Pulmonary artery endothelial cell (primary cell): Measurements from ENCODE around the gene PPM1E. TPM values are rescaled to one million over a fixed set of nuclear protein-coding genes. Genes with fewer than 3 reads are reported as not detected.
A peak's percentile ranks its signal among the peaks of the same experiment; 100 is the strongest.
"Not testable (repeated sequence)": the region's sequence is repeated elsewhere in the genome, so short reads cannot be mapped to it uniquely, and the experiment has no call there.

ENCODE experiments used
- DNase-seq: peaks from one replicate; pipeline ENCODE4 v3.0.0-alpha.2; 2011; ENCODE audit warnings: low read depth, low spot score
- total RNA-seq: library from RNA; depleted of rRNA; stranded (reverse); fragments of >200 nt; gene quantifications from 2 replicates; pipeline ENCODE4 v1.2.3, GENCODE V29; 2014

Gene PPM1E
- total RNA-seq, 1 donor from 2014 or later: not detected

DNA sequence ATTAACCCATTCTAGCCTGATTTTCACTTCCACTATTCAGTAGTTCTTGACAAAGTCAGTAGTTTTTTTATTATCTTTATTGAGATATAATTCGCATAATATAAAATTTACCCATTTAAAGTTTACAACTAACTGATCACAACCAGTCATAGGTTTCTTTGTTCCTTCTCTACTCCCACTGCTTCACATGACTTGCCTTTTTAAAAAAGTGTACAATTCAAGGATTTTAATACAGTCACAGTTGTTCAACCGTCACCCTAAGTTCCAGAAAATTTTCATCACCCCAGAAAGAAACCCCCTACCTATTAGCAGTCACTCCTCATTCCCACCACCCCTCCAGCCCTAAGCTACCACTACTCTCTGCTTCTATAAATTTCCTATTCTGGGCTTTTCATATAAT is 188.5 kb downstream of the PPM1E start:
- no peak for DNase-seq

DNA sequence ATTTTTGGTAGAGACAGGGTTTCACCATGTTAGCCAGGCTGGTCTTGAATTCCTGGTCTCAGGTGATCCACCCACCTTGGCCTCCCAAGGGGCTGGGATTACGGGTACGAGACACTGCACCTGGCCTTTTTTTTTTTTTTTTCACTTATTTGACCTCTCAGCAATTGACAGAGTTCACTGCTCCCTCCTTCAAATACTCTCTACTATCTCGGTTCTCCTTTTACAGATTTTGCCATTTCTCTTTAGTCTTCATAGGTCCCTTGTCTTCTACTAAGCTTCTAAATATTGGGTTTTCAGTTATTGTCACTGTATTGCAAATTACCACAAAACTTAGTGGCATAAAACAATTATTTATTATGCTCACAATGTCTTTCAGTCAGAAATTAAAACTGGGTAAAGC is 191.8 kb downstream of the PPM1E start:
- DNase-seq: no peak

DNA sequence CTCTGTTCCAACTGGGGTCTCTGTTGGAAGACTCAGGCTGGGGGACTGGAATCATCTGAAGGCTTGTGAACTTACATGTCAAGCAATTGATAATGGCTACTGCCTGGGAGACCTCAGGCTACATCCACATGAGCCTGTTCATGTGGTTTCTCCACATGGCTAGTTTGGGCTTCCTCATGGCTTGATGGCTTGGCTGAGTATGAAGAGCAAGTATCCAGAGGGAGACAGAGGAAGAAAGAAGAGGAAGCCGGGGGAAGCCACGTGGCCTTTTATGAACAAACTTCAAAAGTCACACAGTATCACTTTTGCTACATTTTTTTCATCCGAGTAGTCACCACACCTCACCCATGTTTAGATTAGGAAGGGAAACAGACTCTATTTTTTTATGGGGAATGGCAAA is 192.2 kb downstream of the PPM1E start:
- DNase-seq: no peak

DNA sequence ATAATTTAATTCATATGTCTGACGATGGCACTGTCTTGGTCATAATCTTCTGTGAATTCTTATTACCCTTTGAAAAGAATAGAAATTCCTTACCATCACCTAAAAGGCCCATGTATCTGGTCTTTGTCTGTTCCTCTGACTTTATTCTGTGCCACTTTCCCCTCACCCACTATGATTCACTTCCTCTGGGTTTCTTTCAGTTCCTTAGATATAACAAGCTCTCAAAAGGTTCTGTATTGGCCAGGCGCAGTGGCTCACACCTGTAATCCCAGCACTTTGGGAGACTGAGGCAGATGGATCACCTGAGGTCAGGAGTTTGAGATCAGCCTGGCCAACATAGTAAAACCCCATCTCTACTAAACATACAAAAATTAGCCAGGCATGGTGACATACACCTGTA is 198.7 kb downstream of the PPM1E start:
- DNase-seq: not testable (repeated sequence)

DNA sequence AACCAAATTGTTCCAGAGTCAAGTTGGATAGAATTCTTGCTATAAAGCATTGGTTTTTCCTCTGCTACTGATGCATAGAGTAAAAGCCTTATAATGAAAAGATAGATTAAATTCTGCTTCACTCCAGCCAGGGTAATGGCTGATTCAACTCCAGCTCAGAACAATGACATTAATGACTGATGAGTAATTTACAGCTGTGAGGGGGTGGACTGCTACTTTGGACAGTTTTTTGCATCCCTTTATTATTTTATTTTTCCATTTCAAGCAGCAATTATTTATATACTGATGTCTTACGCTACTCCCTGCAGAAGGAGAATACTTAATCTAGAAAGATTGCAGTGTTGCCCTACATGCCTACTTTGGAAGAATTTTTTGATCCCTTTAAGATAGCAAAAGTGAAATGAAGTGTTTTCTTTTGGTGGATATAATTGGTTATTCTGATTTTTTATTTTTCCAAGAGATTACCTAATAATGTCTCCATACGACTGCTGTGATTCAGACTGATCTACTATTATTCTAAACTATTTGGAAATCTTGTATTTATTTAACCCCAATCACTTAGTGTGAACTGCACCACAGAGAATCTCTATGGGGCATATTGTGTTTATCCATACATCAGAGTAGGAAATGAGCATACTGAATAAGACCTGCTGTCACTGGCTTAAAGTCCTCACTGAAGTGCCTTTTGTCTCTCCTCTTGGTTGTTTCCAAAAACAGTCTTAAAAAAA is 201.5 kb downstream of the PPM1E start:
- DNase-seq: peak; percentile 4

DNA sequence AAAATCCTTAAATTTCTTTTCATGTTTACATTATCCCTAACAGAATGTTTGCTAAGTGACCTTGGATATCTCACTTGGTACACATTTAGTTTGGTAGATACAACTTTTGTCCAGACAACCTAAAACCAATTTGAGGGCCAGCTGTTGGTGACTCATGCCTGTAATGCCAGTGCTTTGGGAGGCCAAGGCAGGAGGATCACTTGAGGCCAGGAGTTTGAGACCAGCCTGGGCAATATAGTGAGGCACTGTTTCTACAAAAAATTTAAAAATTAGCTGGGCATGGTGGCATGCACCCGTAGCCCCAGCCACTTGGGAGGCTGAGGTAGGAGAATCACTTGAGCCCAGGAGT is 202.0 kb downstream of the PPM1E start:
- DNase-seq: not testable (repeated sequence)

DNA sequence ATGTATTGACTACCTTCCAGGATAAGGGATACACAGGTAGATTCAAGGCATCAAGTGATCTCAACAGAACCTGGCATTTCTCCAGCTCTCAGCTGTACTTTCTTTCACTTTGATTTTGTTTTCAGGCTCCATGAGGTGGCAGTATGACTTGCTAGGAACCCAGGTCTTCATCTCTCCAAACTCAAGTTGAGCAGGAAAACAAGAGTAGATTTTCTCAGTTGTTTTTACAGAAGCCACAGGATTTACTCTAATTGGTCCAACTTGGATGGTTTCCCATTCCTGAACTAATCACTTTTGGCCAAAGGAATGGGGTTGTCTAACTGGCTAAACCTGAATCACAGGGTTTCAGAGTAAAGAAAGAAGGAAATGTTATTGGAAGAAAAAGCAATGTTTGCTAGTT is 204.4 kb downstream of the PPM1E start:
- DNase-seq: no peak

DNA sequence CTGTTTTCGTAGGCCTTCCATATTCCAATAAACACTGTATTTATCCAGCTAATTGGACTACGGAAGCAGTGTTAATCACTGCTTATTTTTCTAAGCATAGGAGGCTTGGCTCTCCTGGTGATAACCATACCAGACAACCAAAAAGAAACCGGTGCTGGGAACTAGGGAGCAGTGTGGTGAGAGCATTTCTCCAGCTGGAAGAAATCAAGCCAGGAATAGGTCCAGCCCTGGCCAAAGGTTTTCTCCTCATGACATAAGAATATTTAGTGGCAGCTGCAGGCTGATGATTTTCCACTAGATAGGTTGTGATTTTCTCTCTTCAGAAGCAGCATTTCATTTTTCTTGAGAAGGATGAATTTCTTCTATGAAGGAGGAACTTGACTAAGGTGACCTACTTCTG is 209.6 kb downstream of the PPM1E start:
- no peak for DNase-seq

DNA sequence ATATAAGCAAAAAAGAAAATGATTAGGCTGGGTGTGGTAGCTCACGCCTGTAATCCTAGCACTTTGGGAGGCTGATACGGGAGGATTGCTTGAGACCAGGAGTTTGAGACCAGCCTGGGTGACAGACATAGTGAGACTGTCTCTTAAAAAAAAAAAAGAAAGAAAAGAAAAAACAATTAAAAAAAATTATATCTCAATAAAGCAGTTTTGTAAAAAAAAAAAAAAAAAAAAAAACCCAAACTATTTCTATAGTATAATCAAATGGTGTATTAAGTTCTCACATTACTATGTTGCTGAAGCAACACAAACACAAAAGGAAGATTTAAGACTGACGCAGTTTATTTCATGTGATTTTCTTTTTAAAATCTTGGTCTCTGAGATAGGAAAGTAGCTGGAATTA is 210.6 kb downstream of the PPM1E start:
- DNase-seq: no peak

DNA sequence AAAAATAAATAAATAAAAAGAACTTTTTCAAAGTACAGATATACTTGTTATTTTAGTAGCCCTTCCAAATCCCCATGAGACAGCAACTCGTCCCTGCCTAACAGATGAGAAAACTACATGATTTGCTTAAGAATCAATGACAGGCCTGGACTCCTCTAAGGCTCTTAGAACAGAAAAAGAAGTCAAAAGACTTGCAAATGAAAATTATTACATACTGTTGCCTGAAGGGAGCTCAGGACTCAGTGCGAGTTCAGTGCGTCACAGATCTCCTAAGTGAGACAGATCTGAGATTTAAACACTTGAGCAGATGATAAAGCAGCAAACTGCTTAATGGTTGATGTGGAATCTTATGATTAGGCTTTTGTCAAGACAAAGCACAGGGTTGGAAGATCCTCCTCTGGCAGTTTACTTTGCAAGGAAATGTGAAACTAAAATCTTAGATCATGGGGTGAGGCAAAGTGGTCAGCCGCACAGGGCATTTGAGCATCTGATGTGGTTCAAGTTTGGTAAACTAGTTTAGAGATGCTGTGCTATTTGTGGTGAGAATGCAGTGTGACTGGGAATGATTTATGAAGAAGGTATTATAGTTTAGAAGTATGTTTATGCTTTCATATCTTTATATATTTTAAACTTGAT is 212.9 kb downstream of the PPM1E start:
- no peak for DNase-seq

DNA sequence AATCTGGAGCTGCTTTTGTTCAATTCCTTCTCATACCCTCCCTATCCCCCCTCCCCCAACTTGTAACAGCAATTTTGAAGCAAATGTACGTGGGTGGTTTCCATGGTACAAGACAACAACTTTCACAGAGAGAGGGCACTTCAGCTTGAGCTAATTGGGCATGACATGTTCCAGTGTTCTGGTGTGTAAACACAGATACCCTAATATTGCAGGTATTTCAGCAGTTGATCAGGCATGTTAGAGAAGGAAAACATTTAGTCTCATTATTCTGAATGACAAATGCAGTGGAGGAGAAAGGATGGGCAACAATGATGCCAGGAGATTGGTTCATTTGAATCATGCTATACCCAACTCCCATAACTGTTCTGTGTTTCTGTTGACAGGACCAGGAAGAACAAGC is 213.5 kb downstream of the PPM1E start:
- no peak for DNase-seq

DNA sequence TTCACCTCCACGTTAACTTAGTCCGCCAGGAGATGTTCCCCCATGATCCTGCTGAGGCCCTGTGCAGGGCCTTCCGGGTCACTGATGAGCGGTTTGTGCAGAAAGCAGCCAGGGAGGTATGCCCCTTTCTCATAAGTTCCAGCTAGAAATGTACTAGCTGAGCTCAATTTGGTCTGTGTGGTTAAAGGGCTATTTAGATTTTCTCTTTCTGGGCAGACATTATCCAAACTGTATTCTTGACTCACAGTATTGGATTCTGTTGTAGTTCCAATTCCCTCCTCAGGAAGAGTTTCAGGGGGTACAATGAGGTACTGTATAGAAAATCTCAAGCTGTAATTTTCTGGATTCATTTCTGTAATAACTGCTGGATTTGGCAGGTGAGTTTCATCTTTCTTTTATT is 214.0 kb downstream of the PPM1E start:
- no peak for DNase-seq

DNA sequence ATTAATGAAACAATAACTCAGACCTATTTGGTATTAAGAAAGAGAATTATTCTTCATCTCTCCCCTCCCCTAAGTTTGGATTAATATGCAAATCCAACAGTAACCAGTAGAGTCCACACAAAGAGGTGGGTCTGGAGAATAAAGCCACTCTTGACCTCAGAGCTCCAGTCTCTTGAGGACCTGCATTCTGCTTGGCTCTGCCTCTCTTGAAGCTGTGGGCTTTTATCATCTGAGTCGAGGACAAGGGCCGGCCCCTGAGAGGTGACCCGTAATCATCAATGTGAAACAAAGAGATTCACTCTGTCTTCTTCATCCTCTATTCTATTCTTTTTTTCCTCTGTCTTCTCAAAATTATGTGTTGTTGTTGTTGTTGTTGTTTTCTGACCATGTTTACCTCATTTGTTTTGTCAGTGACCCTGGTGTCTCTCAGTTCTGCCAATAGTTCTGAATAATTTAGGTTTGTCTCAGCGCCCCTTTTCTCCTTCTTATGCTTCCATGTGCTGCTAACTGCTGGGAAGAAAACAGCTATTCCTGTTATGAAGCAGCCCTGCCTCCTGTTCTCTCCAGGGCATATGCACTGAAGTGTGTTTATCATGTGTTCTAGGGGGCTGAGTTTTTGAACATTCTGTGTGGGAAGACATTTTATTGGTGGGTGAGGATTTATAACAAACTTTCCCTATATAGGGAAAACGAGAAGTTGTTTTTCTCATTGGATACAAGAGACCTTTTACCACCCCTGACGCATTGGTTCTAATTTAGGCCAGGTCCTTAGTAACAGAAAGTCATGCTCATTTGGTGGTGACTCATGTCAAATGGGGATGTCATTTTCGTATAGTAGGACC is 215.2 kb downstream of the PPM1E start:
- no peak for DNase-seq

DNA sequence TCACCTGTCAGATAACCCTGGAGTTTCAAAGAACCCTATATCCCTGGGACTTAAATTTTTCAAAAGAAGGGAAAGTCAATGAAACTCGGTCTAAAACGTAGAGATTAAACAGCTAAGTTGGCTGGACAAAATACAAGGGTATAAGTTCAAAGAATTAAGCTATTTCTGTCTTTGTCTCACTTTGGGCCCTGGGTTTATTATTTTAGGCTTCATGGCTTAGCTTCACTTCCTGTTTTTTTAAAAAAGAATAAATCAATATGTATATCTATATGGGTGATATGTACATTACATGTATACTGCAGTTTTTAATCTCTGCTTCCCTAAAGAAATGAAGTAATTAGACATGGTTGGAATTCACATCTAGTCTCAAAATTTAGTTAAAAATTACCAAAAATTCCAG is 218.7 kb downstream of the PPM1E start:
- no peak for DNase-seq

DNA sequence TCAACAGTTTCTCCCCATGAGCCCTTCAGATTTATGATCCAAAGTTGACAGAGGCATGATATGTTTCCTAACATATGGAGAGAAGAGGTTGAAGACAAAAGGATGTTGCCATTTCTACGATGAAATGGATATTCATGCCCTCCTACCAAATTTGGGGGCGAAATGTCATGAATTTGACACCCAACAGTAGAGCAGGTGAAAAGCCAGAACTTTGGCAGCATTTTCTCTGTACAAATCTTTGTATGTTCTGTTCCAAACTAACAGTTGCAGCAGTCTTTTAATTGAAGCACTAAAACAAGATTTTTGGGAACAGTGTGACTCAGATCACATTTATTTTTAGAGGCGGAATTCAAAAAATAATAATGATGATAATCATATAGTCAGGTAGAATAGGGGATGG is 220.9 kb downstream of the PPM1E start:
- DNase-seq: no peak

DNA sequence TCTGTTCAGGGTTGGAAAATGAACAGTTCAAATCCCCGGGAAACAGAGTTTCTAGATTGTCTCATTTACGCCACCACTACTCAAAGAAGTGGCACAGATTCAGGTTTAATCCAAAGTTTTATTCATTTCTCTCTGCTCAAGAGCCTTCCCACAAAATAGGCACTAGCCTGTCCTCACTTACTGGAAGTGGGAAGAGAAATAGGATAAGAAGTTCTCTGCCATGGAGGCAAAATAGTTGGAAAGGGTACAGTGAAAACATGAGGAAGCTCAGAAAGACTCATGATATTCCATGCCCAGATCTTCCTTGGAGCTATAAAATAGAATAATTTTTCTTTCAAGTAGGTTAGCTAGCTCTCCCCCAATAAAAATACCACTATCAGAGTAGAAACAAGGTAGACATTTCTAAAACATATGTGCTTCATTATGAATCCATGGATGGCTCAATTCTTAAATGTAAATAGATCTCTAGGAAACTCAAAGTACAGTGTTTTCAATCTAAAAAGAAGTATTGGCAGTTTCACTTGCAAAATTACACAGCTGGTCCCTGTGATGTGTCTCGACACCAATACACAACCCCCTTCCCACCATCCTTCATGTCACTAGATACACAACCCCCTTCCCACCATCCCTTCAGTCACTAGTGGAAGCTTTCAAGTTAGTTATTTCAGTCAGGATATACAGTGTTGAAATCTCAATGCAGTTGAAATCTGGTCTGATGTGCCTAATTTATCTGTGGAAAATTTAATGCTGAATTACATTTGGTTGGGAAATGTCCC is 225.2 kb downstream of the PPM1E start:
- no peak for DNase-seq

DNA sequence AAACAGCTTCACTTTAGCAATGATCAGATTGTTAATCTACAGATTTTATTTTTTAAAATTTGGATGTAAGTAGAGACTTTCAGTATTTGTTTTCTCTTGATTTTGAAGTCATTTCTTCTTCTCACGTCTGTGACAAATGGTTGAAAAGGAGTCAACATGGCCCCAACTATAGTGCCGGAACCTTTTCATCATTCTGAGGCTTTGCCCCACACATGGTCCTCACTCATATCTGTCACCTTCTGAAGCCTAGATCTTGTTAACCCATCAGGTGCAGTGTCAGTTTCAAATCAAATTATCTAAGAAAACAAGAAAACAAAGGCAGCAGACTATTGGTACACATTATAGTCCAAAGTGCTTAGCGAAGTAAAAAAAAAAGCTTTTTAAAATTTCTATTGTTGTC is 227.0 kb downstream of the PPM1E start:
- no peak for DNase-seq

DNA sequence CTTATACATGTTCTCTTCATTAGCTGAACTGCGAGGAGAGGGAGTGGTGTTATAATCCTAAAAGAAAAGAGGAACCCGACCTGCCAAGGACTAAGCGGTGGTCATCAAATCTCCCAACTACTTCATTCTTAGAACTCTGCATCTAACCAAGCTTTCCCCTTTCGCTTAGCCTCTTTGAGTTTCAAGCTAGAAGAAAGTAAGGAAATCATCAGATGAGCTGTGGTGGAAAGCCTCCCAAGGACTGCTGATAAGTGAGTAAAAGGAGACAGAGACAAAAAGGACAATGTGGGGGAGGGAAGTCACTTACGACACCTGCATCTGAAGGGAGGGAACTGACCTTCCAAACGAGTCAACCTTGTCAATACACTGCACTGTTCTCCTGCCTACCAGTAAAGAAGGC is 229.7 kb downstream of the PPM1E start:
- no peak for DNase-seq

DNA sequence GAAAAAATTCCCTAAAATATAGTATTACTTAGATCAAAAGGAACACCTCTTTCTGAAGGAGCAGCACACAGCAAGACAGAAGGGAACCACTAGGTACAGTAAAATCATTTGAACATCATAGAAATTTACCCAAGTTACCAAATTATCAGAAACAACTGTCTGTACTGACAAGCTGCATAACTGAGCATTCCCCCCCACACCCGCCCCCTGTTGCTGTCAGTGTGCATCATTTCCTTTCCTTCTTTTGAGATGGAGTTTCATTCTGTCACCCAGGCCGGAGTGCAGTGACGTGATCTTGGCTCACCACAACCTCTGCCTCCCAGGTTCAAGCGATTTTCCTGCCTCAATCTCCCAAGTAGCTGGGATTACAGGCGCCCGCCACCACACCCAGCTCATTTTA is 230.3 kb downstream of the PPM1E start:
- no peak for DNase-seq

DNA sequence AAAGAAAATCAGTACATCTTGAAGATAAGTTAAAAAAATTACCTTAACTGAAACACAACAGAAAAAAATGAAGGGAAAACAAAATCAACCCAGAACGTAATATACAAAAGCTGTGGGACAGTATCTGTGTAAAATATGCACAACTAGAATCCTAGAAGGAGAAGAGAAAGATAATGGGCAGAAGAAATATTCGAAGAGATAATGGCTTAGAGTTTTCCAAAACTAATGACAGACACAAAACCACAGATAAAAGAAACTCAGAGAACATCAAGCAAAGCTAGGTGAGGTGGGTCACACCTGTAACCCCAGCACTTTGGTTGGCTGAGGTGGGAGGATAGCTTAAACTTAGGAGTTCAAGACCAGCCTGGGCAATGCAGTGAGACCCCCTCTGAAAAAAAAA is 234.0 kb downstream of the PPM1E start:
- DNase-seq: no peak

DNA sequence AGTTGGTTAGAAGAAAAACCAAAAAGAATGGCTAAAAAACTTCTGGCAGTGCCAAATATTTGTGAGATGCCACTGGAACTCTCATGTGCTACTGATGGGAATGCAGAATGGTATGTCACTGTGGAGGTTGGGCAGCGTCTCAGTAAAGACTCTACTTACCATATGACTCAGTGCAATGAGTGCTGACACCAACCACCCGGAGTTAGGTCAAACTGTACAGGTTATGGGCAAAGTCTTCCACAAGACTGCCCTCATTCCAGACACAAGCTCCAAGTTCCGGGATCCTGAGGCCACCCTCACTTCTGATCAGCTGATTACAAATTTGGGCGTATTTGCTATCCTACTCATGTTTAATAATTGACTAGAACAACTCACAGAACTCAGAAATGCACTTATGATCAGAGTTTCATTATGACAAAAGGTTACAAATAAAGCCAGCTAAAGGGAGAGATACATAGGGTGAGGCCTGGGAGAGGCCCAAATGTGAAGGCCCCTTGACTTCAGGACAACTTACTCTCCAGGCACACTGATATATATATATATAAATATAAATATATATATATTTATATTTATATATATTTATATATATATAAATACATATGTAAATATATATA is 236.2 kb downstream of the PPM1E start:
- no peak for DNase-seq
